ENCODE measurements around the gene ART3.

GRCh38 chr4:76095568-76095967 is 21.1 kb downstream of the ART3 start:
- TF ChIP-seq ZFP36 (IDR thresholded peaks at IDR 0.05; ENCODE audit: borderline replicate concordance, partially characterized antibody) (no peak), RAD21 (conservative IDR thresholded peaks at IDR 0.05 in 1 of 2, IDR thresholded peaks at IDR 0.05 in 1 of 2) (no peak), EP300 (IDR thresholded peaks at IDR 0.05) (no peak), RNF2 (IDR thresholded peaks at IDR 0.05; ENCODE audit: borderline replicate concordance, low read depth) (no peak), CTCF (IDR thresholded peaks at IDR 0.05) (no peak), HOXA7 (CRISPR knock-in tag; IDR thresholded peaks at IDR 0.05) (no peak), CHD4 (IDR thresholded peaks at IDR 0.05; ENCODE audit: borderline replicate concordance) (no peak), SMC3 (IDR thresholded peaks at IDR 0.05) (no peak), RARB (CRISPR knock-in tag; IDR thresholded peaks at IDR 0.05) (no peak), MAX (IDR thresholded peaks at IDR 0.05) (no peak), POLR2A (IDR thresholded peaks at IDR 0.05; ENCODE audit: low read length) (no peak)
